ENCODE results near the gene PPARA.

GRCh38 chr22:46263216-46263590 is 112.9 kb downstream of the PPARA start, which contains the start of gene PKDREJ:
- TF ChIP-seq CTCF (IDR thresholded peaks at IDR 0.05 in 2 of 3, conservative IDR thresholded peaks at IDR 0.05 in 1 of 3; ENCODE audit: borderline replicate concordance in 1 of 3, insufficient read depth in 1 of 3, low read depth in 2 of 3, low read length in 2 of 3) (no peak), RAD21 (IDR thresholded peaks at IDR 0.05; ENCODE audit: low read depth) (no peak), SP1 (IDR thresholded peaks at IDR 0.05; ENCODE audit: low read depth) (no peak), POLR2A (IDR thresholded peaks at IDR 0.05; ENCODE audit: borderline replicate concordance, extremely low read depth, insufficient read depth, insufficient read length) (no peak), EGR1 (IDR thresholded peaks at IDR 0.05; ENCODE audit: low read depth) (no peak), EZH2 (IDR thresholded peaks at IDR 0.05) (no peak), ZBTB33 (IDR thresholded peaks at IDR 0.05; ENCODE audit: extremely low read depth, insufficient replicate concordance, low read length) (no peak), EZH2phosphoT487 (IDR thresholded peaks at IDR 0.05; ENCODE audit: borderline replicate concordance) (no peak), ZNF274 (IDR thresholded peaks at IDR 0.05; ENCODE audit: low read depth, low read length) (no peak)
